H1 (cell line): ENCODE results near the gene TRIAP1. TPM values are rescaled to one million over a fixed set of nuclear protein-coding genes. Genes with fewer than 3 reads are reported as not detected.
A peak's percentile ranks its signal among the peaks of the same experiment; 100 is the strongest.

Source experiments
- CREB1 ChIP-seq: IDR thresholded peaks from 2 replicates; pipeline ENCODE4 v1.6.1; 2012; ENCODE audit warnings: inconsistent platforms
- GABPA ChIP-seq: IDR thresholded peaks from 2 replicates; pipeline ENCODE4 v1.6.1; 2011; ENCODE audit warnings: mild to moderate bottlenecking, low read length, moderate library complexity, borderline replicate concordance; ENCODE audit not compliant: insufficient read depth
- NRF1 ChIP-seq: IDR thresholded peaks from 2 replicates; pipeline ENCODE4 v1.6.1; 2011; ENCODE audit warnings: mild to moderate bottlenecking, low read depth, low read length, improper control_type of control experiment
- POLR2AphosphoS5 ChIP-seq: IDR thresholded peaks from 2 replicates; pipeline ENCODE4 v1.6.1; 2011; ENCODE audit warnings: low read depth, low read length
- SIX5 ChIP-seq: IDR thresholded peaks from 2 replicates; pipeline ENCODE4 v1.6.1; 2011; ENCODE audit warnings: mild to moderate bottlenecking, low read depth, low read length
- SP2 ChIP-seq: IDR thresholded peaks from 2 replicates; pipeline ENCODE4 v1.6.1; 2012; ENCODE audit warnings: mild to moderate bottlenecking, low read length, inconsistent platforms
- polyA plus RNA-seq, 7 experiments: library from polyadenylated mRNA; depleted of rRNA in 3 of 7; stranded (reverse) in 5 of 7; unstranded in 2 of 7; fragments of >200 nt in 5 of 7; fragments of 200-250 nt in 2 of 7; gene quantifications; 1 replicate in 5 of 7; 2 replicates in 1 of 7; 4 replicates in 1 of 7; pipeline versions ENCODE4 v1.2.1 to v1.2.3, GENCODE V29; 2011 to 2013; ENCODE audit warnings: missing spikeins in 2 of 7, mixed read lengths in 2 of 7
- total RNA-seq: library from RNA; stranded (reverse); fragmentation: NEBNext Ultra II Directional; extraction: Animal tissue kit (Norgen Biotek cat#: 25700); gene quantifications from 2 replicates; pipeline ENCODE4 v1.2.1, GENCODE V29; 2021

TRIAP1 gene
- total and polyA plus RNA-seq, 2 of the 8 experiments (the other 6 are each of a cell fraction or from before 2014, with no cell fraction given): 42.0 to 63.4 TPM

GRCh38 chr12:120394483-120395367 is 51.5 kb downstream of the TRIAP1 start (continued):
- no peak for TF ChIP-seq POLR2AphosphoS5
- 0 out of 2 replicates have a peak, but pooled peaks have one; percentile 11 for TF ChIP-seq GABPA
- TF ChIP-seq SP2: no peak
- peak; percentile 41 for TF ChIP-seq CREB1
- no peak for TF ChIP-seq NRF1
- TF ChIP-seq SIX5: no peak

Other genes with a start within 250 kb of the TRIAP1 start
- gene RPLP0, start 245.3 kb downstream of the TRIAP1 start, total RNA-seq: 2,987 and 3,029 TPM in 2 replicates
- gene RPLP0, start 245.3 kb downstream of the TRIAP1 start, polyA plus RNA-seq (2011; rRNA removed): 8,838 and 10,765 TPM in 2 replicates
- gene PXN, start 180.7 kb downstream of the TRIAP1 start, total RNA-seq: 105 and 109 TPM in 2 replicates
- 51.0 and 89.2 TPM in 2 replicates for gene PXN, start 180.7 kb downstream of the TRIAP1 start, polyA plus RNA-seq (2011; rRNA removed)
- gene RNU4-2, start 154.5 kb downstream of the TRIAP1 start, total RNA-seq: 1,112 and 1,388 TPM in 2 replicates
- under 0.01 TPM in 2 replicates for gene RNU4-2, start 154.5 kb downstream of the TRIAP1 start, polyA plus RNA-seq (2011; rRNA removed)
- gene RNU4-1, start 153.1 kb downstream of the TRIAP1 start, total RNA-seq: 1,424 and 1,786 TPM in 2 replicates
- under 0.01 TPM in 2 replicates for gene RNU4-1, start 153.1 kb downstream of the TRIAP1 start, polyA plus RNA-seq (2011; rRNA removed)
- gene SIRT4, start 144.1 kb downstream of the TRIAP1 start, total RNA-seq: 2.3 and 4.1 TPM in 2 replicates
- gene SIRT4, start 144.1 kb downstream of the TRIAP1 start, polyA plus RNA-seq (2011; rRNA removed): 2.7 and 3.8 TPM in 2 replicates
- gene PLA2G1B, start 118.6 kb downstream of the TRIAP1 start, total RNA-seq: not detected in 2 replicates
- 0.19 TPM in 1 of 2 replicates, not detected in the other for gene PLA2G1B, start 118.6 kb downstream of the TRIAP1 start, polyA plus RNA-seq (2011; rRNA removed)
- gene MSI1, start 77.2 kb downstream of the TRIAP1 start, total RNA-seq: 51.9 and 53.1 TPM in 2 replicates
- 13.5 and 19.2 TPM in 2 replicates for gene MSI1, start 77.2 kb downstream of the TRIAP1 start, polyA plus RNA-seq (2011; rRNA removed)
- 437 and 465 TPM in 2 replicates for gene COX6A1, start 8.3 kb downstream of the TRIAP1 start, total RNA-seq
- 2,792 and 3,254 TPM in 2 replicates for gene COX6A1, start 8.3 kb downstream of the TRIAP1 start, polyA plus RNA-seq (2011; rRNA removed)
- gene GATC, start 60 bp upstream of the TRIAP1 start, total RNA-seq: 30.4 and 34.2 TPM in 2 replicates
- 13.2 and 13.6 TPM in 2 replicates for gene GATC, start 60 bp upstream of the TRIAP1 start, polyA plus RNA-seq (2011; rRNA removed)
- 304 and 307 TPM in 2 replicates for gene SRSF9, start 23.4 kb upstream of the TRIAP1 start, total RNA-seq
- 148 and 172 TPM in 2 replicates for gene SRSF9, start 23.4 kb upstream of the TRIAP1 start, polyA plus RNA-seq (2011; rRNA removed)
- 419 and 423 TPM in 2 replicates for gene DYNLL1, start 49.7 kb upstream of the TRIAP1 start, total RNA-seq
- 314 and 488 TPM in 2 replicates for gene DYNLL1, start 49.7 kb upstream of the TRIAP1 start, polyA plus RNA-seq (2011; rRNA removed)
- 35.1 and 38.3 TPM in 2 replicates for gene COQ5, start 82.8 kb upstream of the TRIAP1 start, total RNA-seq
- 23.5 and 35.8 TPM in 2 replicates for gene COQ5, start 82.8 kb upstream of the TRIAP1 start, polyA plus RNA-seq (2011; rRNA removed)
- gene RNF10, start 88.0 kb upstream of the TRIAP1 start, total RNA-seq: 164 and 171 TPM in 2 replicates
- 63.0 and 71.6 TPM in 2 replicates for gene RNF10, start 88.0 kb upstream of the TRIAP1 start, polyA plus RNA-seq (2011; rRNA removed)
- 54.7 and 59.7 TPM in 2 replicates for gene POP5, start 135.0 kb upstream of the TRIAP1 start, total RNA-seq
- 105 and 124 TPM in 2 replicates for gene POP5, start 135.0 kb upstream of the TRIAP1 start, polyA plus RNA-seq (2011; rRNA removed)
- 7.4 and 8.5 TPM in 2 replicates for gene CABP1, start 194.2 kb upstream of the TRIAP1 start, total RNA-seq
- gene CABP1, start 194.2 kb upstream of the TRIAP1 start, polyA plus RNA-seq (2011; rRNA removed): 3.9 and 4.5 TPM in 2 replicates
- gene MLEC, start 240.8 kb upstream of the TRIAP1 start, total RNA-seq: 260 and 266 TPM in 2 replicates
- gene MLEC, start 240.8 kb upstream of the TRIAP1 start, polyA plus RNA-seq (2011; rRNA removed): 34.4 and 37.1 TPM in 2 replicates